Activated CD4-positive, alpha-beta T cell treated with anti-CD3 and anti-CD28 coated beads, Interleukin-10, Interleukin-2, amounts not matched to agents 100 ng/mL and 50 ng/mL, durations not matched to agents 16 hours and 8 hours (primary cell): ENCODE results near the gene PHF23.

Experiments used
- DNase-seq: peaks from one replicate; pipeline ENCODE4 v3.0.0-alpha.2; 2020

The PHF23 gene

GRCh38 chr17:7219812-7220592 lies 19.3 kb downstream of the PHF23 start, which contains the start of the genes ACADVL and DLG4:
ACADVL (plus strand) TSS chr17:7219938; CDS start chr17:7219985, 47 bp downstream.
DLG4 (minus strand) TSS chr17:7219836.
- DNase-seq: peak; percentile 89

GRCh38 chr17:7219229-7219811 lies 19.9 kb downstream of the PHF23 start:
- no peak for DNase-seq

DNA sequence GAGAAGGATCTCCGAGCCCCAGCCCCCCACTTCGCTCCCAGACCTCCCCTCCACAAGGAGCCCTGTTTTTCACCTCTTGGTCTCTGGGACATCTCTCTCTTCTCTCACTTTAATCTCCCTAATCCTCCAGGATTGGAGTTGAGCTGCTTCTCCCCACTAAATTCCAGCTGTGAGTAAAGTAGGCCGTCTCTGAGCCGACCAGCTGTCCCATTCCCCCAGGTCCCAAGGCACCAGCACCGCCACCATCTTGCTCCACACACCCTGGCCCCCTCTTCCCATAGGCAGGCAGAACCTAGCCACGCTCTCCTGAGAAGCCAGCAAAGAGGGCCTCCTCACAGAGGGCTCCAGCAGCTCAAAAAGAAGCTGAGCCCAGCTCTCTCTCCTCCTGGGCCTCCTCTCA lies 20.5 kb downstream of the PHF23 start:
- DNase-seq: no peak

DNA sequence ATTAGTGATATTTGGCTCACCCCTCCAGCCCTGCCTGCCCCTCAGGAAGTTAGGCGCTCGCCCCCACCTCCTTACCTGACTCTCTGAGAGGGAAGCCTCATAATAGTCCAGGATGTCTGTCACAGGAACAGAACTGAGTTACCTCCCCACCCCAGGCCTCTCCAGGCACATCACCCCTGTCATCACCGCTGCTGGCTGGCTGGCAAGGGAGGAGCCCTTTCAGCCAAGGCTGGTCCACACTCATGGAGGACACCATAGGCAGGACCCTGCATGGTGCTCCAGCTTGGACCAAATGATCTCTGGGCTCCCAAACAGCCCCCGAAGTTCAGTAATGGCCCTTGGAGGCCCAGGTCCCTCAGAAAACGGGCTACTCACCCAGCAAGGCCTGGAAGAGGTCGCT lies 21.1 kb downstream of the PHF23 start:
- DNase-seq: no peak

- no peak for DNase-seq
Observed at GRCh38 chr17:7217113-7217987, 21.9 kb downstream of the PHF23 start.

GRCh38 chr17:7216242-7217112 lies 22.8 kb downstream of the PHF23 start:
- DNase-seq: no peak

- no peak for DNase-seq
Observed at GRCh38 chr17:7215652-7216180, 23.5 kb downstream of the PHF23 start.

DNA sequence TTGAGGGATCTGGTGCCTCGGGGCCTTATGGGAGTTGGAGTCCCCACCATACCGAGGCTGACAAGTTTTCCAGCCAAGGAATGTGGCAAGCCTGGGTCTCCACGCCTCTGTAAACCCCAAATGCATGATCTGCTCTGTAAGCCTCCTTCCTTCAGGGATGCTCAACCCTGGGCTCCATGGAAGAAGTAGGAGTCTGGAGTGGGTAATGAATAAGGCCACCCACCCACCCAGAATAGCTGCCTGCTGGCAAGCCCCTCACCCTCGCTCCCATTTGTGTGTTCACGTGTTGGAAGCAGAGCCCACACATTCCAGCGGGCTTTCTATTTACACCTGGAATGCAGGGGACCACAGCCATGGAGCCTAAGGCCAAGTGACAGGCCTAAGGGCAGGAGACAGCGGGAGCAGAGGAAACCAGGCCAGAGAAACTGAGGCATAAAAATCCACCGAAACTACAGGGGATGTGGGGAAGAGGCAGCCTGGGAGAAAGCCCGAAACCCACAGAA lies 24.1 kb downstream of the PHF23 start:
- DNase-seq: no peak

- DNase-seq: peak; percentile 99
Observed at GRCh38 chr17:7214300-7215135, 24.7 kb downstream of the PHF23 start.

GRCh38 chr17:7213895-7214299 lies 25.4 kb downstream of the PHF23 start:
- DNase-seq: peak; percentile 63

DNA sequence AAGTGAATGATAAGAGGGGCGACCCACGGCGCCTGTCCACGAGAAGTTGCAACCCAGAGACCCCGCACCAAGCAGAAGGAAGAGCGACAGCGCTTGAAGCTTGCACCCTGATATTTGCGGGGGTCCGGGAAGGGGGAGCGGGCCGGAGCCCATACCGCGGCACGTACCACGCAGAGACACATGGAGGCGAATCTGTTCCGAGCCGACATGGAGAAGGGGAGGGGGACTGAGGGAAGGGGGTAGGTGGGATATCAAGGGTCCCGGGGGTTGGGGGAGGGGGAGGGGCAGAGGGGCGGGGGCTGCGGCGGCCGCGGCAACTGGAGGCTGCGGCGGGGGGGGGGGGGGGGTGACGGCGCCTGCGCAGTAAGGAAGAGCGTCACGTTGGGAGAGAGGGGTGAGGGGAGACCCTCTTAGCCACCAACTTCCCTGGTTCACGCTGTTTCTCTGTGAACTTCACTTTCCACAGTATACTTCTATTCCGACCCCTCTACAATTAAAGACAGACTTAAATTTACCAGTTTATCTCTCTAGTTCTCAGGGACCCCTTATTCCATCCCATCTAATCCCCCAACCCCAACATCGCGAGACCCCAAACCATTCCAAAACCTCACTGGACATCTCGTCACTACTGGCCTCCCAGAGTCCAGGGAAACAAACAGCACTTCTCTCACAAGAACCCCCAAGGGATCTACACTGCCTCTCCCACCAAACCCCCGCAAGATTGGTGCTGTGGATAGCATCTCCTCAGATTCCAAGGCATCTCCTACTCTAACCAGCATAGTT lies 27.6 kb downstream of the PHF23 start:
- no peak for DNase-seq

- no peak for DNase-seq
Observed at GRCh38 chr17:7208754-7209460, 30.4 kb downstream of the PHF23 start.

- no peak for DNase-seq
Observed at GRCh38 chr17:7208027-7208571, 31.2 kb downstream of the PHF23 start.

DNA sequence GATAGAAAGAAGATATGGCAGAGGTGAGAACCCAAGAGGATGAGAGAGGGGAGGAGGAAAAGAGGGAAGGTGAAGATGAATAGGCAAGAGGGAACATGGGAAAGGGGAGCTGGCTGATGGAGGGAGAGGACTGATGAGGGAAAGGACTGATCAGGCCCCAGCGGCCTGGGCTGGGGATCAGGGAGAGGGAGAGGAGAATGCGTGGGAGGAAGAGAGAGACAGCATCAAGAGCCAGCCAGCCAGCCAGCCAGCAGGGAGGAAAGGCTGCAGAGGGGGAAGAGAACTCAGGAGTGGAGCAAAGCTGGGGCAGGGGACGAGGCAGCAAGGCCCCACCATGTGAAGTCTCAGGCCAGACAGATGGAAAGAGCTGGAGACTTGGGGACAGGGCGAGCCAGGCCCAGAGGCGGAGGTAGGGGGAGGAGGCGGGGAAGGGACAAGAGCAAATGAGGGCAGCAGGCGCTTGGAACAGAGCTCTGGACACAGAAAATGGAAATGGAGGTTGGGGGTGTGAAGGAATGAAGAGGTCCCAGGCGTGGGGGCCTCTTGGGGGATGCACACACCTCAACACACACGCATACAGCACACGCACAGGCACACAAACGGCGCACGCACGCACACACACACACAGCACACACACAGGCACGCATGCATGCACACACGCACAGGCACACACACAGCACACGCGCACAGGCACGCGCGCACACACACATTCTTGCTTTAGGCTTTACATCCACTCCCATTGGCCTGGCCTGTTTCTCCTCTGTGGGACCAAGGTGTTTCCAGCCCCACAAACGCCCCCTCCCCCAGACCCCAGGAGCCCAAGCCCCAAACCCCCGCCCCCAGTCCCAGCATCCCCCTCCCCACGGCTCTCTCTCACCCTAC lies 31.9 kb downstream of the PHF23 start:
- no peak for DNase-seq

DNA sequence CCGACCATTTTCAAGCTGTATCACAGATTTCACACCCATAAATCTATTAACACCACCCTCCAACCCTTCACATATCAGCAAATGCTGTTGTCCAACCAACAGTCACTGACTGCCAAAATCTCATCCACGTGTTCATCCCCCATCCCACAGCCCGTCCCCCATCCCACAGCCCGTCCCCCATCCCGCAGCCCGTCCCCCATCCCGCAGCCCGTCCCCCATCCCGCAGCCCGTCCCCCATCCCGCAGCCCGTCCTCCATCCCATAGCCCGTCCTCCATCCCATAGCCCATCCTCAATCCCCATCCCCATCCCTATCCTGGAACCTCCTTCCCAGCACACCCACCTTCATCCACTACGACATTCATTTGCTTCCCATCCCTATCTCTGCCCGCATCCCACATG lies 33.7 kb downstream of the PHF23 start:
- no peak for DNase-seq

DNA sequence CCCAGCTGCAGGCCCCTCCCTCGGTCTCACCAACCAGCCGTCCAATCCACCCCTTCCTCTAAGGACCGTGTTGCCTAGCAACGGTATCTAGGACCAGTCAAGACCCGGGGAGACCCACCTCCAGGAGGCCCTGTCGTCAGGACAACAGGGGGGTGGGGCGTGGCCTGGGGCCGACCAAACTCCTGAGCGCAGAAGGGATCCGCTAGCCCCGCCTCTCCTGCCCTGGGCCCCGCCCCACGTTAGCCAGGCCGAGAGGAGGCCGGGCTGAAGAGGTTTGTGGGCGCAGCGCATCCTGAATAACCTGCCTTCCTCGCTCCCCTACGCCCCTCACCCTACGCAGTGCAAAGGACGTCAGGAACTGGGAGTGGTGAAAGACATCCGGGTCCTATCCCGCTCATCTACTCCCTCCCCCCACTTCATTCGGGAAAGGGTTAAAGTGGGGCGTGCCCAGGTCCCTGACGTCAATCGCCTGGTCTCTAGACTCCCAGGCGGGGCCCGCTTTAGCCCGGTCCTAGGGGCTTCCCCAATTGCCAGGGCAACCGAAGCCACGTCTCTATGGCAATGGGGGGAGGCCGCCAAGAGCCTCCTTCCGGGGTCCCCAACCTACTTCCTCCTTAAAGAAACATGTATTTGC lies 34.3 kb downstream of the PHF23 start:
- DNase-seq: peak; percentile 92

DNA sequence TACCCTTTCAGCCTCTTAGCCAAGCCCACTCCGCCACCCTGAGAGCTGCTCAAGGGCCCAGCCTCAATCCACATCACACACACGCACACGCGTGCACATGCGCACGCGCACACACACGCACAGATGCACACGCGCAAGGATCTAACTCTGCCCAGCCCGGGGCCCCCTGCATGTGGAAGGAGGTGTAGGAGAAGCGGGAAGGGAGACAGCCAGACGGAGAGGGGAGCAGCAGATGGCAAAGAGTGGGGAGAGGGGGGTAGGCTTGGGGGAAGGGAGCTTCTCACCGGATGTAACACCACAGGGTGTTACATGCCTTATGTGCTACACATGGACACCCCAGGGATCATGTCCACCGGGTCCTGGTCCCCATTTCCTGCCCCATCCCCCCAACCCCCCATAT lies 34.9 kb downstream of the PHF23 start:
- no peak for DNase-seq

DNA sequence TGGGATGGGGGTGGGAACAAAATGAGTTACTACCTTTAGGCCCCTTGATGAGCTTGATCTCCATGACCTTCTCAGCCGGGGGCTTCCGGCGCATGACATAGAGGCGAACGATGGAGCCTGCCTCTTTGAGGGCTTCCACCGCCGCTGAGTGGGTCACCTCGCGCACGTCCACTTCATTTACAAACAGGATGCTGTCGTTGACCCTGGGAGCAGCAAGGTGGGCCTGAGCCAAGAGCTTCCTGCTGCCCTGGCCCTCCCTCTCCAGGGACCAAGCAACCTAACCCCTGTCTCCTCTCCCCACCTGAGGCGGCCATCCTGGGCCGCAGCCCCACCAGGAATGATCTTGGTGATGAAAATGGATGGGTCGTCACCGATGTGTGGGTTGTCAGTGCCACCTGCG lies 35.9 kb downstream of the PHF23 start:
- no peak for DNase-seq
